AG09309 (cell line): ENCODE measurements around the gene MLPH.

ENCODE experiments used
- DNase-seq: peaks from one replicate; pipeline ENCODE4 v3.0.0-alpha.2; 2010; ENCODE audit warnings: low read depth
- H3K4me3 ChIP-seq: 2 replicates; pipeline ENCODE4 v1.5.1; 2011; ENCODE audit warnings: mild to moderate bottlenecking, low read depth, low read length, moderate library complexity; ENCODE audit not compliant: control insufficient read depth
- TF ChIP-seq, protein P1 (sequence below): IDR thresholded peaks from 2 replicates; pipeline ENCODE4 v1.5.1; 2011; ENCODE audit warnings: mild to moderate bottlenecking, low read depth, low read length, inconsistent platforms; ENCODE audit not compliant: insufficient read depth, control insufficient read depth; ENCODE audit errors: missing control alignments

The MLPH gene

GRCh38 chr2:237575869-237576862, 89.1 kb downstream of the MLPH start:
- TF ChIP-seq, protein P1, sequence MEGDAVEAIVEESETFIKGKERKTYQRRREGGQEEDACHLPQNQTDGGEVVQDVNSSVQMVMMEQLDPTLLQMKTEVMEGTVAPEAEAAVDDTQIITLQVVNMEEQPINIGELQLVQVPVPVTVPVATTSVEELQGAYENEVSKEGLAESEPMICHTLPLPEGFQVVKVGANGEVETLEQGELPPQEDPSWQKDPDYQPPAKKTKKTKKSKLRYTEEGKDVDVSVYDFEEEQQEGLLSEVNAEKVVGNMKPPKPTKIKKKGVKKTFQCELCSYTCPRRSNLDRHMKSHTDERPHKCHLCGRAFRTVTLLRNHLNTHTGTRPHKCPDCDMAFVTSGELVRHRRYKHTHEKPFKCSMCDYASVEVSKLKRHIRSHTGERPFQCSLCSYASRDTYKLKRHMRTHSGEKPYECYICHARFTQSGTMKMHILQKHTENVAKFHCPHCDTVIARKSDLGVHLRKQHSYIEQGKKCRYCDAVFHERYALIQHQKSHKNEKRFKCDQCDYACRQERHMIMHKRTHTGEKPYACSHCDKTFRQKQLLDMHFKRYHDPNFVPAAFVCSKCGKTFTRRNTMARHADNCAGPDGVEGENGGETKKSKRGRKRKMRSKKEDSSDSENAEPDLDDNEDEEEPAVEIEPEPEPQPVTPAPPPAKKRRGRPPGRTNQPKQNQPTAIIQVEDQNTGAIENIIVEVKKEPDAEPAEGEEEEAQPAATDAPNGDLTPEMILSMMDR, result no peak
- no peak for DNase-seq
- H3K4me3 ChIP-seq, result no peak overlapping the region

- TF ChIP-seq, protein P1, result no peak
- DNase-seq, result no peak
- H3K4me3 ChIP-seq, result no peak overlapping the region
Measured at GRCh38 chr2:237576974-237577373, 89.9 kb downstream of the MLPH start.

- DNase-seq, result no peak
- TF ChIP-seq, protein P1, result no peak
- no peak overlapping the region for H3K4me3 ChIP-seq
Measured at GRCh38 chr2:237577458-237577857, 90.4 kb downstream of the MLPH start.

DNA sequence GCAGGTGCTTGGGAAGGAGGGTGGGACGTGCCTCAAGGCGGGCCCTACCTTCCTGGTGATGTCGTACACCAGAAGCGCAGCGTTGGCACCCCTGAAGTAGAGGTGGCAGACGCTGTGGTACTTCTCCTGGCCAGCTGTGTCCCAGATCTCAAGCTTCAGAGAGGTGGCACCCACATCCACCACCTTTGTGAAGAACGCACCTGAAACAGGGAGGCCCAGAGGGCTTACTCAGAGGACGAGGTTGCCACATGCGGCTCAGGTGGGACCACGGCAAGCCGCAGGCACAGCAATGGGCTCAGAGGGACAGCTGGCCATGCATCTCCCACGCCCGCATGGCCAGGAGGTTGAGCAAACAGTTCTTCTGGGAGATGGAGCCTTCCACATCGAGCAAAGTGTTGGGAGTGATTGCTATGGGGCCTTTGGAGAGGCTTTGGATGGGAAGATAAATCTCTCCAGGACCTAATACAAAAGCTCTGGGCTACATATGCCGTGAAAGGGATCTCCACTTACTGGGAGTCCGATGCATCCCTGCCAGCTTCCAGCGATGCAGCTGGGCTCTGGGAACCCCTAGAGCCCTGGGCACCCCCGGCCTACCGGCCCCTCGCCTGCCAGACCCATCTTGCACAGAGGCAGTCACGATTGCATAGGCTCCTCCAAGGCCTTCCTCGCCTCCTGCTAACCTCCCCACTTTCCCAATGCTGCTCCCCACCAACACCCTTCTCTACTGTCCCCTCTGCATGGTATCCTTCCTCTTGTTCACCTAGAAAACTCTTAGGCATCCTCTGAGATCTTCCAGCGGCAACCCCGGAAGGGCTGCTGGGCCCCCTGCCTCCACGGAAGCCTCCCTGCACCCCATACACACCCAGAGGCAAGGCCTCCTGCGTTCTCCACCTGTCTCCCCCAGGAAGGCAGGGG, 91.2 kb downstream of the MLPH start:
- H3K4me3 ChIP-seq, result no peak overlapping the region
- TF ChIP-seq, protein P1, result no peak

GRCh38 chr2:237581326-237581725, 94.3 kb downstream of the MLPH start:
- TF ChIP-seq, protein P1, result no peak
- no peak for DNase-seq
- no peak overlapping the region for H3K4me3 ChIP-seq

More for the DNA sequence above, 91.2 kb downstream of the MLPH start:
- DNase-seq, result no peak
